ENCODE data around the gene GNAL.

GRCh38 chr18:11831921-11832320 is 142.9 kb downstream of the GNAL start:
- TF ChIP-seq EZH2 (IDR thresholded peaks at IDR 0.05; ENCODE audit: low read depth, unreplicated experiment) (no peak), EZH2phosphoT487 (IDR thresholded peaks at IDR 0.05; ENCODE audit: unreplicated experiment) (no peak), STAT1 (IDR thresholded peaks at IDR 0.05; ENCODE audit: unreplicated experiment) (no peak), CTCF (conservative IDR thresholded peaks at IDR 0.05; ENCODE audit: low read depth in 2 of 2) (no peak)

Measured in GM23338 (cell line).